Aorta (tissue), 5 donors: Measurements from ENCODE around the gene CHST7. TPM values are rescaled to one million over a fixed set of nuclear protein-coding genes. Genes with fewer than 3 reads are reported as not detected.
A peak's percentile ranks its signal among the peaks of the same experiment; 100 is the strongest.

Experiments used
- ATAC-seq: fragments of 200-7000 bp; cut with Tn5 transposase; one replicate; pipeline ENCODE4 v1.9.1; 2022; ENCODE audit warnings: moderate library complexity; ENCODE audit not compliant: low FRiP score
- DNase-seq, 2 donors: peaks; one replicate each; pipeline ENCODE4 v3.0.0-alpha.2; 2020
- H3K27ac ChIP-seq, 2 donors: one replicate each; pipeline ENCODE4 v1.5.1; 2013; ENCODE audit warnings: low read length in 2 of 2, mild to moderate bottlenecking in 2 of 2, moderate library complexity in 2 of 2, control low read depth in 1 of 2, inconsistent platforms in 1 of 2, low read depth in 1 of 2
- H3K27me3 ChIP-seq, 2 donors: one replicate each; pipeline ENCODE4 v1.6.1; 2013; ENCODE audit warnings: control low read depth in 1 of 2, low read length in 1 of 2, mild to moderate bottlenecking in 1 of 2, moderate library complexity in 1 of 2; ENCODE audit not compliant: insufficient read depth in 2 of 2, control insufficient read depth in 1 of 2
- H3K36me3 ChIP-seq, 2 donors: one replicate each; pipeline ENCODE4 v1.6.1; 2013; ENCODE audit warnings: control low read depth in 1 of 2, low read length in 1 of 2, mild to moderate bottlenecking in 1 of 2; ENCODE audit not compliant: insufficient read depth in 2 of 2, control insufficient read depth in 1 of 2
- H3K4me1 ChIP-seq, 2 donors: one replicate each; pipeline ENCODE4 v1.6.1; 2013; ENCODE audit warnings: low read length in 2 of 2, control low read depth in 1 of 2, mild to moderate bottlenecking in 1 of 2, moderate library complexity in 1 of 2; ENCODE audit not compliant: insufficient read depth in 2 of 2, control insufficient read depth in 1 of 2
- H3K4me3 ChIP-seq, 2 donors: one replicate each; pipeline ENCODE4 v1.5.1; 2013; ENCODE audit warnings: low read length in 2 of 2, control low read depth in 1 of 2, mild to moderate bottlenecking in 1 of 2
- H3K9me3 ChIP-seq: one replicate; pipeline ENCODE4 v1.6.1; 2013; ENCODE audit warnings: mild to moderate bottlenecking, low read length; ENCODE audit not compliant: control insufficient read depth
- WGBS, 2 donors: extraction: QIAGEN DNeasy Blood & Tissue Kit; methylation state at CpG; one replicate each; pipeline ENCODE4 v1.1.7; 2013; 5-methylcytosine and 5-hydroxymethylcytosine counted together
- intact Hi-C, 2 donors: fragments of 100-400 bp; cut with DNase I; formaldehyde crosslinking; loops; one replicate each; pipeline versions ENCODE4 v1.14.2 to v1.15.0; 2022
- polyA plus RNA-seq, 2 donors: library from polyadenylated mRNA; stranded (reverse); fragments of 200-250 nt; gene quantifications; one replicate each; pipeline ENCODE4 v1.2.3, GENCODE V29; 2013
- total RNA-seq, 2 donors: library from RNA; stranded (reverse); fragmentation: NEBNext Ultra II Directional; extraction: Animal tissue kit (Norgen Biotek cat#: 25700); gene quantifications; one replicate each; pipeline ENCODE4 v1.2.1, GENCODE V29; 2021
- donor health status: healthy with polysubstance abuse.
- donor health status: Bipolar disorder and iron deficiency.
- donor health status: DM: no; HTN: no; CAD: no.
- donor health status: DM: no; HTN: no; CAD: no.
- donor health status: DM: yes; HTN: yes; CAD: no.

The CHST7 gene
- total and polyA plus RNA-seq, 4 donors, result 1.0 to 9.4 (median 6.8) TPM

DNA sequence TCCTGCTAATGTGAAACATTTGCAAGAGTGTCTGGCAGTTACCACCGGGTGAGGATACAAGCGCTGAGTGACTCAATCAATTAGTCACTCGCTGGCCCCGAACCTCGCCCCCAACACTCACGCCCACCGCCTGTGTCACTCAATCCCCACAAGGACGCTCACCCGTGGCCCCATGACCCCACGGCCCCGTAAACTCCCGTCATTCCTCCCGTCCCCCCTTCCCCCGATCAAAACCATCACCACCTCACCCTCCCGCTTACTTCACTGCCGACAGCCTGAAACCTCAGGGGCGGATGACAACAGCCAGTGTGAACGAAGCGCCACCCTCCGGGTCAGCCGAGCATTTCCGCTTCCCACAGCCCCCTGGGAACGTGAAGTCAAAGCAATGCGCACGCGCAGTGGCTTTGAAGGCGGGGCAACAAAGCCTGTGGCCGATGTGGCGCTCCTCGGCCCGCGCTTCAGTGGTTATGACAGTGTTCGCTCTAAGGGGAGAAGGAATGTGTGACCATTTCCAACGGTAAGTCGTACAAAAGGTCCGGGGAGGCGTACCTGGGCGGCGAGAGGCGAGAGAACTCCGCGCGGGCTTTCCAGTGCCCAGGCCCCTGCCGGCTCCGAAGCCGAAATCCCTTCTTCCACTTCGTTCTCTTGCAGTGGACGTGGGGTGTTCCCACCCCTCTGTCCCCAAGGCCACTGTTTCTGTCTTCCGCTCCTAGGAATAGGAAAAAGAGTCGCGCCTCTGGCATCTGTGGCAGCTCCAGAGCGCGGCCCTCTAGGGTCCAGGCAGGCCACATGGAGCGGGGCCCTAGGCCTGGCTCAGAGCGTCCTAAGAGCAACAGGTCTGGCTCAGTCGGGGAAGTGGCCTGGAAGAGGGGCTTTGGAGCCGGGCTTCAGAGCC lies 28.2 kb upstream of the CHST7 start, which contains the start of gene ZNF674:
Gene ZNF674 (minus strand): TSS at position 311 of the 895 bp plus-strand sequence. CDS start 3,334 bp downstream, outside the sequence.
- DNase-seq, result peak; percentile 95 to 97
- Histone ChIP-seq H3K4me1 (no peaks in the 10 kb centered on the region), H3K4me3 (peak within 1 kb of the TSS; percentile 59 to 82), H3K9me3 (no peaks in the 10 kb centered on the region), H3K27me3 (no peaks in the 10 kb centered on the region), H3K27ac (peak within 1 kb of the TSS in 1 of 2 donors; percentile 50), H3K36me3 (no peaks in the 10 kb centered on the region)
- intact Hi-C loops, result loop anchor here in 1 of 2 donors (5.0 kb wide), 1 partner anchor 97 kb away; no protein-coding TSS in a partner anchor
- WGBS, 2 donors, result 0 to 33% methylated on average over 57 of the region's 57 CpGs
- peak; percentile 94 for ATAC-seq

GRCh38 chrX:46547857-46548256 lies 25.7 kb upstream of the CHST7 start:
- H3K27me3 ChIP-seq, result no peaks in the 10 kb centered on the region
- H3K36me3 ChIP-seq, result no peaks in the 10 kb centered on the region
- no peak overlapping the region for H3K4me3 ChIP-seq
- no peak overlapping the region for H3K27ac ChIP-seq
- intact Hi-C loops, result loop anchor here in 1 of 2 donors (5.0 kb wide), 1 partner anchor 94 kb away; no protein-coding TSS in a partner anchor
- 69 to 70% methylated on average over 6 of the region's 6 CpGs for WGBS, 2 donors
- H3K4me1 ChIP-seq, result no peaks in the 10 kb centered on the region
- H3K9me3 ChIP-seq, result no peaks in the 10 kb centered on the region
- no peak for DNase-seq
- ATAC-seq, result no peak

GRCh38 chrX:46549914-46550313 lies 23.7 kb upstream of the CHST7 start:
- Histone ChIP-seq H3K9me3 (no peaks in the 10 kb centered on the region), H3K27ac (no peak overlapping the region), H3K27me3 (no peaks in the 10 kb centered on the region), H3K4me1 (no peaks in the 10 kb centered on the region), H3K4me3 (no peak overlapping the region), H3K36me3 (no peaks in the 10 kb centered on the region)
- DNase-seq (no peak), ATAC-seq (no peak)
- intact Hi-C loops, result loop anchor here in 1 of 2 donors (5.0 kb wide), 1 partner anchor 92 kb away; no protein-coding TSS in a partner anchor
- 73 to 85% methylated on average over 1 of the region's 1 CpG for WGBS, 2 donors

- no peak for ATAC-seq
- intact Hi-C loops, result no loop called here
These were observed 22.0 kb upstream of the CHST7 start for GRCh38 chrX:46551494-46552128.

GRCh38 chrX:46553935-46554334 lies 19.6 kb upstream of the CHST7 start:
- Histone ChIP-seq H3K9me3 (no peaks in the 10 kb centered on the region), H3K4me1 (no peaks in the 10 kb centered on the region), H3K4me3 (no peak overlapping the region), H3K27ac (no peak overlapping the region), H3K27me3 (no peaks in the 10 kb centered on the region), H3K36me3 (no peaks in the 10 kb centered on the region)
- DNase-seq (no peak), ATAC-seq (no peak)
- intact Hi-C loops, result no loop called here
- WGBS, 2 donors, result 56 to 70% methylated on average over 5 of the region's 5 CpGs

More at GRCh38 chrX:46551494-46552128, 22.0 kb upstream of the CHST7 start:
- H3K27ac ChIP-seq, result no peak overlapping the region
- H3K9me3 ChIP-seq, result no peaks in the 10 kb centered on the region
- no peak overlapping the region for H3K4me3 ChIP-seq
- H3K4me1 ChIP-seq, result no peaks in the 10 kb centered on the region
- H3K27me3 ChIP-seq, result no peaks in the 10 kb centered on the region
- H3K36me3 ChIP-seq, result no peaks in the 10 kb centered on the region
- WGBS, 2 donors, result 51 to 55% methylated on average over 8 of the region's 8 CpGs
- DNase-seq, result no peak

GRCh38 chrX:46554942-46555341 lies 18.6 kb upstream of the CHST7 start:
- no peak overlapping the region for H3K4me3 ChIP-seq
- H3K9me3 ChIP-seq, result no peaks in the 10 kb centered on the region
- WGBS, 2 donors, result 14 to 27% methylated on average over 2 of the region's 2 CpGs
- intact Hi-C loops, result no loop called here
- H3K4me1 ChIP-seq, result no peaks in the 10 kb centered on the region
- no peak for ATAC-seq
- H3K27me3 ChIP-seq, result no peaks in the 10 kb centered on the region
- no peaks in the 10 kb centered on the region for H3K36me3 ChIP-seq
- no peak for DNase-seq
- no peak overlapping the region for H3K27ac ChIP-seq

DNA sequence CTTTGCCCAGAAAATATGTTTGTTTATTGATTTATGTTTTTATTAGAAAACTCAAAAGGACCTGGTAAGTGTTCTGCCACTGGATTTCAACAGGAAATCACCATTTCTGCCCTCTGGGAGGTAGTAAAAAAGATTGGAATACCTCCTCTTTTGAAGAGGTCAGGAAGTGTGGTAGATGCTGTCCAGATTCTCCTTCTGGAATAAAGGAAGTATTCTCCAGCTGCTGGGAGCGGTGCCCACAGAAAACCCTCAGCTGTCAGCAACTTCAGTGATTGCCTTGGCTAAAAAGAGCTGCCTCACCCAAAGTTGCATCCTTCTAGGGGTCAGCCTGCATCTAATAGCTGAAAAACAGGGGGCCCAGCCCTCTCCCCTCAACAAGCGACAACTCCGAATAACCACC lies 14.5 kb upstream of the CHST7 start:
- intact Hi-C loops, result no loop called here
- no peak overlapping the region for H3K4me3 ChIP-seq
- H3K9me3 ChIP-seq, result no peaks in the 10 kb centered on the region
- WGBS, 2 donors, result 91 to 97% methylated on average over 3 of the region's 3 CpGs
- H3K27ac ChIP-seq, result no peak overlapping the region
- no peaks in the 10 kb centered on the region for H3K36me3 ChIP-seq
- H3K4me1 ChIP-seq, result no peaks in the 10 kb centered on the region
- H3K27me3 ChIP-seq, result no peaks in the 10 kb centered on the region
- no peak for DNase-seq
- ATAC-seq, result no peak

DNA sequence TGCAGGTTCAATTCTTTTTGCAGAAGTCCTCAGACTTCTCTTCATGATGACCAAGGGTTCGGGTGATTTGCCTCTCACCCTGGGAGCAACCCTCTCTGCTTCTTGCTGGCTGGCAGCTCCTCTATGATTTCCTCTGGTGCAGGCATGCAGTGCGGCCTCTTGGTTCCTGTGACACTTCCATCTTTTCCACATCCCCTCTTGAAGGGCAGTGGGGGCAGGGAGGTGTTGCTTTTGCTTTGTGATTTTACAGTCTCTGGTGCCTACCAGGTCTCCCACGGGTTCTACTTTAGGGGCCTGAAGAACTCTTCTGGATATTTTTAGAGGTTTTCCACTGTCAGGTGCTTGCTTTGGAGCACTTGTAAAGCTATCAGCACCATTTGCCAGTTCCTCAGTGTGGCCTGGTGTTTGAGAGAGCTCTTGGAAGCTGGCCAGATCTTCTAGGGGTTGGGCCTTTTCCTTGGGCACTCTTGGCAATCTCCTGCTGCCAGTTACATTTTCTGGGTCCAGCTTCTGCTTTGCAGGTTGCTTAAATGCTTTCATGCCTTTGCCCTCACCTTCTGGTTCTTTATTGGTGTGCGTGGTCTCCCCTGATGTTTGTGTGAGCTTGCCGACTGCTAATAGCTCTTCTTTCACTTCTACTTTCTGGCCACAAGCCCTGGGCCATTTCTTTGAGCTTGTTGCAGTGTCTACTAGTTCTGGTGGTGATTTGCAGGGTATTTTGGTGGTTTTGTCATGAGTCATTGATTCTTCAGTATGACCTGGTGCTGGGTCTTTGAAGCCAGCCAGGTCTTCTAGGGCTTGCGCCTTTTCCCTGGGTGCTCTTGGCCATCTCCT lies 11.5 kb upstream of the CHST7 start:
- WGBS, 2 donors, result 40 to 58% methylated on average over 6 of the region's 6 CpGs

More for the DNA sequence above, 11.5 kb upstream of the CHST7 start:
- ATAC-seq (no peak), DNase-seq (no peak)
- intact Hi-C loops, result no loop called here
- H3K9me3 ChIP-seq, result no peaks in the 10 kb centered on the region
- H3K27ac ChIP-seq, result peak overlapping the region in 1 of 2 donors; percentile 63
- no peaks in the 10 kb centered on the region for H3K36me3 ChIP-seq
- H3K4me1 ChIP-seq, result no peaks in the 10 kb centered on the region
- H3K4me3 ChIP-seq, result no peak overlapping the region
- no peaks in the 10 kb centered on the region for H3K27me3 ChIP-seq
